COLO668 (cell line): Measurements from ENCODE around the gene NHLRC3.
"Not testable (repeated sequence)": the region's sequence is repeated elsewhere in the genome, so short reads cannot be mapped to it uniquely, and the experiment has no call there.

Experiments
- DNase-seq: peaks from one replicate; lab custom pipeline; 2025; ENCODE audit not compliant: unreplicated experiment; lab: John Stamatoyannopoulos, UW

The NHLRC3 gene

DNA sequence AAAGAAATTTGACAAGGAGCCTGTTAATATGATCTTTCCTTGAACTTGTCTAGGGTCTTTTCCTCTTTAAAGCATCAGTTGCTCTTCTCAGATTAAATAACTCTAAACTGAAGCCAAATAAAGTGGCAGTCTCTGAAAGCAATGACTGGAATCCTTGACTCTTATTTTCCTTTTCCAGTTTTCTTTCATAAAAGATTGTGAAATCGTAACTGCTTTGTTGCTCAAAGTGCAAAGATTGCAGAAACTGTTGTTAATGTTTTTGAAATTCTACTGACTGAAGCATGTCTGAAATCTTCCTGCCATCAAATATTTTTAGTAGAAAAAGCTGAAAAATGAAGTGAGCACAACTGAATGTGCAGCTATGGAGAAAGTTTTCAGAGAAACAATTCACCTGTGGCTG, 1.9 kb downstream of the NHLRC3 start:
- no peak for DNase-seq

DNA sequence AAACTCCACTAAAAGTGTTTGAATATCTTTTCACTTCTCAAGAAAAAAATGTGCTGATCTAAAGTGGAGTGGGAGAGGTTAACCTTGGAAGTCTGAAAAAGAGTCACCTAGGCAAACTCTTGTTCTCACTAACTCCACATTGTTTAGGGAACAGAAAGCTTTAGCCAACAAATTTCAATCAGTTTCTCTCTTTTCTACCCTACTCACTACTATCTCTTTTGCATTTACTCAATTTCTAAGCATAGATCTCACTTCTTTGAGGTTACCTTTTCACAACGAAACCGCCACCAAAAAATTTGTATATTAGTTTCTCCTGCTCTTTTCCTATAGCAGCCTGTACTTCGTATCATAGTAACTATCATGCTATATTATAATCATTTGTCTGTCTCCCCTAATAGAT, 6.3 kb downstream of the NHLRC3 start:
- DNase-seq, result no peak

DNA sequence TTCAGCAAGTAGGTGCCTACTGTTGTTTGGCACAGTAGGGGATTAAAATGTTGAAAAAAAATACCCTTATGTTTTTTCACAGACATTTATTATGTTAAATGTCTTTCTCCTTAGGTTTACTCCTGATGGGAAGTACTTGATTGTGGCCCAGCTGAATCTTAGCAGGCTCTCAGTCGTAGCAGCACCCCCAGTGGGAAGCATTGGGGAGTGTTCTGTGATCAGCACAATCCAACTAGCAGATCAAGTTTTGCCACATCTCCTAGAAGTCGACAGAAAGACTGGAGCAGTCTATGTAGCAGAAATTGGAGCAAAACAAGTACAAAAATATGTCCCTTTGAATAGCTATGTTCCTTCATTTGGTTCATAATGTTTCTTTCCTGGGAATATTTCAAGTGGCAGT, 9.3 kb downstream of the NHLRC3 start:
- DNase-seq, result no peak

DNA sequence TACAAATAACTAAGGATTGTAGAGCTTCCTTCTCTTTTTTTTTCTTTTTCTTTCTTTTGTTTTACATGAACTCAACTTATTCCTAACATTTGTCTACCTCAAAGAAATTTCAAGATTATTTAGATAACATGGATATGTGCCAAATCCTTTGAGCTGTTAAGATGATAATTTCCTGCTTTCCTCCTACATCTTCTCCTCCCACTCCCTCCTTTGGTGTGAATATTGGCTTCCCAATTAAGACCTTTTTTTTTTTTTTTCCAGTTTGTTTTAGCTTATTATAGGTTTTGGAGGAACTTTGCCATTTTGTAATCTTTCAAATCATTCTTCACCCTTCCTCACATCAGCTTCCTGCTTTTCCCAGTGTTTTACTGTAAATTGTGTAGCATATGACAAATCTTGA, 10.6 kb downstream of the NHLRC3 start:
- no peak for DNase-seq

DNA sequence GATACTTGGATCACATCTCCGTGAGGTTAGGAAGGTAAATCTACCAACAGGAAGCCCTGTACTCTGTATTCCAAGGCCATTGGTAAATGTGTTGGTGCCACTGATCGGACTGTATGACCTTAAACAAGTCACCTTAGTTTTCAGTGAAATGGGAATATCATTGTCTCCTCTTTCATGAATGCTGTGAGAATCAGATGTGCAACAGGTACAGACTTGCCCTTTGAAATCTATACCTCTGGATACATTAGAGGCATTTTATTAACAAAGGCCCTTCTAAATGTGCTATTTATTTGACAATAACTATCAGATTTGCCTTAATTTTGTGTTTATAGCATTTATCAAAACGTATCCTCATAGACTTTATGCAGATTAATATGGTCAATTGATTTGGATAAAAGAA, 11.0 kb downstream of the NHLRC3 start:
- DNase-seq, result no peak

DNA sequence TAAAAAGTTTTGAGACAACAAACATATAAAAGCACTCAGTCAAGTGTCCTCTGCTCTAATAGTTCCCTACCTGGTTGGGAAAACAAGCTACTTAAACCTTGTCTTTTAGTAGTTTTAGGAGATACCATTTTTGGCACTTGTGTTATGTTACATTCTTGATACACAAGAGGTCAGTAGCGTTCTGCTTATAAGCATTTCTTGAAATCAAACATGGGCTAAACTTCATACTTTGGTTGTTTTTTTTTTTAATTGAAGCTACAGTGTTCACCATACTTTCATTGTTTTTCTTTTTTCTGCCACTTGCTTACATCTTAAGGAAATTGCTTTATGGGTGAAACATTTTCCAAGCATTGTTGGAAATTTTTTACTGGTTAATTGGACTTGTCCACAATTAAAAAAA, 12.9 kb downstream of the NHLRC3 start:
- no peak for DNase-seq

DNA sequence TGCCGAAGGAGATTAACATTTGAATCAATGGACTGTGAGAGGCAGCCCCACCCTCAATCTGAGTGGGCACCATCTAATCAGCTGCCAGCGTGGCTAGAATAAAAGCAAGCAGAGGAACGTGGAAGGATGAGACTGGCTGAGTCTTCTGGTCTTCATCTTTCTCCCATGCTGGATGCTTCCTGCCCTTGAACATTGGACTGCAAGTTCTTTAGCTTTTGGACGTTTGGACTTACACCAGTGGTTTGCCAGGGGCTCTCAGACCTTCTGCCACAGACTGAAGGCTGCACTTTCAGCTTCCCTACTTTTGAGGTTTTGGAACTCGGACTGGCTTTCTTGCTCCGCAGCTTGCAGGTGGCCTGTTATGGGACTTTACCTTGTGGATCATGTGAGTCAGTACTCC, 14.7 kb downstream of the NHLRC3 start:
- DNase-seq, result no peak

DNA sequence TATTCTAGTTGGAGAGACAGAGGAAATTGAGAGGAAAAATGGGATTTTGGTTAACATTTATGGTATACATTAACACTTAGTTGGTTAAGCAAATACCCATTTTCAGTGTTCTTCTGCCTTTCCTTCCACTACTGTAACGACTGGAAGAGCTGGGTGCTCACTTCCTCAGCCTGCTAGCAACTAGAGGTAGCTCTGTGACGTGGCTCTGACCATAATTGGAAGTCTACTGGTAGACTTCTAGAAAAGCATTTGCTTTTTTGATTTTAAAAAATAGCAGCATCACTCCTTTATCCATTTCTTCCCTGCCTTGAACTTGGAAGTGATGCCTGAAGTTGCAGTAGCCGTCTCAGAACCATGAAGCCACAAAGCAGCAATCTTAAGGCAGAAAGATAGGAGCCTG, 15.9 kb downstream of the NHLRC3 start:
- no peak for DNase-seq

DNA sequence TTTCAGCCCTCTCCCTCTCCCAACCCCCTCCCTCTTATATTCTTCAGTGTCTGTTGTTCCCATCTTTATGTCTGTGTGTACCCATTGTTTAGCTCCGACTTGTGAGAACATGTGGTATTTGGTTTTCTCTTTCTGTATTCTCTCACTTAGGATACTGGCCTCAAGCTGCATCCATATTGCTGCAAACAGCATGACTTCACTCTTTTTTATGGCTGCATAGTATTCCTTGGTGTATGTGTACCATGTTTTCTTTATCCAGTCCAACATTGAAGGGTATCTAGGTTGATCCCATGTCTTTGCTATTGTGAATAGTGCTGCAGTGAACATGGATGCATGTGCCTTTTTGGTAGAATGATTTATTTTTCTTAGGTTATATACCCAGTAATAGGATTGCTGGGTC, 17.8 kb downstream of the NHLRC3 start:
- DNase-seq, result no peak

DNA sequence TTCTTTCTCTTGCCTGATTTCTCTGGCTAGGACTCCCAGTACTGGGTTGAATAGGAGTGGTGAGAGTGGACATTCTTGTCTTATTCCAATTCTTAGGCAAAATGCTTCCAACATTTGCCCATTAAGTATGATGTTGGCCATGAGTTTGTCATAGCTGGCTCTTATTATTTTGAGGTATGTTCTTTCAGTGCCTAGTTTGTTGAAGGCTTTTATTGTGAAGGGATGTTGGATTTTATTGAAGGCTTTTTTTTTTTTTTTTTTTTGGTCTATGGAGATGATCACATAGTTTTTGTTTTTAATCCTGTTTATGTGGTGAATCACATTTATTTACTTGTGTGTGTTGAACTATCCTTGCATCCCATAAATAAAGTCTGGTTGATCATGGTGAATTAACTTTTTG, 19.8 kb downstream of the NHLRC3 start:
- DNase-seq, result no peak

DNA sequence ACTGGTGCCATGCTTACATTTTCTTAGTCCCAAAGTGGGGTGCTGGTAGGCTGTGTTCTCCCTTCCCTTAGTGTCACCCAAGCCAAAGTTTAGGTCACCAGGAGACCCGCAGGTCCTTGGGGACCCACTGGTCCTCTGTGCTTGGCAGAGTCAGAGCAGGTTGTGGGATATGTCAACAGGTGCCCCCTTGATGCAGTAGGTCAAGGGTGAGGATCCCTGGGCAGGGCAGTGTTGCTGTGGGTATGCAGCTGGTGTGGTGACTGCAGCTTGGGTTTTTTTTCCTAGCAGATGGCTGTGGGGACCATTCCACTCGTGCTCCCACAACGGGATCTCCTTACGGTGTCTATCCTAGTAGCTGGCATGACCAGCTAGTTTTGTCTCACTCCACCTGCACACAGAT, 23.7 kb downstream of the NHLRC3 start:
- DNase-seq, result no peak

DNA sequence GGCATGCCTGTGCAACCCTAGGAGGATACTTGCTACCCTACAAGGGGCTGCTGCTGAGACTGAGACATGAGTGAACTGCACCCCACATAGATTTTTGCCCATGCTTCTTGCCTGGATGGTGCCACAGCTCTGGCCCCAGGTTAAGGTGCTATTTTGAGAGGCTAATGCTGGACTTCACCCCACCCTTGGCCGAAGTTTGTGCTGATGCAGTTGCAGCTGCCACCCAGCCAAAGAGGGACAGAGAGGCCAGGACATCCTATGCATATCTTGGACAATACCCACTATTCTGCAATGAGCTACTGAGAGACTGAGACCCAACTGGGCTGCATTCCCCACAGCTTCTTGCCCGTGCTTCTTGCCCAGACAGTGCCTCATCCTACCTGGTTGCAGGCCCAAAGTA, 34.6 kb downstream of the NHLRC3 start:
- no peak for DNase-seq

DNA sequence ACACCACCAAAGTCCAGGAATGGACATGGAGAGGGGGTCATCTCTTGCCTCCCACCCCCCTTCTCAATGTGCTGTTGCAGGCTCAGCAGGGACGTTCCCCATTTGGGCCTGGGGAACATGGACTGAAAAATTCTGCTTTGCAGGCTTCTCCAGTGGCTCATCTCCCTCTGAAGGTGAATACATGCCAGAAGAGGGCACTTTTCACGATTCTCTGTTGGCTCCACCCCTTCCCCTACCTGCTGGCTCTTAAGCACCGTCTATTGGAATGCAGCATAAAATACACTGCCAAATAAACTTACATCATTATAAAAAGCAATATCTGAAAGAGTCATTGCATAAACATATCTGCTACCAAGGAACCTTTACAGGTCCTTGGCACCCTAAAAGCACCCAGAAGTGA, 35.7 kb downstream of the NHLRC3 start:
- DNase-seq, result no peak

DNA sequence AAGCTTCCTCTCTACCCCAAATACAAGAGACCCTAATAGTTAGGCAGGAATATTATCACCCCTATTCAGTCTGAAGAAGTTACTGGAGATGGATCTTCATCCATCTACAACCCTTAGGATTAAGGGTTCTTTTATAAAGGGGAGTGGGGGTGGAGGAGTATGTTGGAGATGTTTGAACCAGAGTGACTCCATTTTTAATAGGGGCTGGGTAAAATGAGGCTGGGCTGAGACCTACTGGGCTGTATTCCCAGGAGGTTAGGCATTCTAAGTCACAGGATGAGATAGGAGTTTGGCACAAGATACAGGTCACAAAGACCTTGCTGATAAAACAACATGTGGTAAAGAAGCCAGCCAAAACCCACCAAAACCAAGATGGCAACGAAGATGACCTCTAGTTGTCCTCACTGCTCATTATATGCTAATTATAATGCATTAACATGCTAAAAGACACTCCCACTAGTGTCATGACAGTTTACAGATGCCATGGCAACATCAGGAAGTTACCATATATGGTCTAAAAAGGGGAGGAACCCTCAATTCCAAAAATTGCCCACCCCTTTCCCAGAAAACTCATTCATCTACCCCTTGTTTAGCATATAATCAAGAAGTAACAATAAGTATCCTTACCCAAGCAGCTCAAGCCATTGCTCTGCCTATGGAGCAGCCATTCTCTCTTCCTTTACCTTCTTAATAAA, 48.1 kb downstream of the NHLRC3 start:
- not testable (repeated sequence) for DNase-seq

DNA sequence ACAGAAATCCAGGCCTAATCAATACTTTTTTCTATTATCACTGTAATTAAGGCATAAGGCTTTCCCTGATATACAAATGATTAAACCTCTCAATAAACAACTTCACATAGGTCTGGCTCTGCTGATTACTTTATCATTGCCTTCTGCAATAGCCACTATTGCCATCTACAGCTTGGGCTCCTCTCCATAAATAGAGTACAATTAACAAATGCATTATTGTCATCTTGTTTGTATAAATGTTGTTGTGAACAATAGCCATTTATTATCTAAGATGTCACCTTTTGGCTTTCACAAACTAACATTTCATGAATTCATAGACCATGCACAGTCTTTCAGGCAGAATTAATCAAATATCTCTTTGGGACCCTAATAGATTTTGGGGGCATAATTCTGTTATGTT, 53.3 kb downstream of the NHLRC3 start:
- DNase-seq, result no peak

DNA sequence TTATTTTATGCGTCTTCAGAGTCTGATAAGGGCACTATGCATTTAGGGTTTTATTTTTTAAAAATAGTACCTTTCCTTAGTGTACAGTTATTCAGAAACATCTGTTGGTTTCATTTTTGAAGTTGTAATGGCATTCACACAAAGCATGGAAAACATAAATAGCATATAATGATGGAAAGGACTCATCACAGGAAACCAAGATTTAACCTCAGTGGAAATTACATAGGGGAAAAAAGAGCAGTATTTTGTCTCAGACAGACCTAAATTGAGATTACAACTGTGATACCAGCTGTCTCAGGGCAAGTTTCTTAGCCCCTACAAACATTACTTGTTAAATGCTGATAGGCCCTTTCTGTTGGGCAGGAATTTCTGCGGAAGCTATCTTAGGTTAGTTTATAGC, 57.2 kb downstream of the NHLRC3 start:
- no peak for DNase-seq

DNA sequence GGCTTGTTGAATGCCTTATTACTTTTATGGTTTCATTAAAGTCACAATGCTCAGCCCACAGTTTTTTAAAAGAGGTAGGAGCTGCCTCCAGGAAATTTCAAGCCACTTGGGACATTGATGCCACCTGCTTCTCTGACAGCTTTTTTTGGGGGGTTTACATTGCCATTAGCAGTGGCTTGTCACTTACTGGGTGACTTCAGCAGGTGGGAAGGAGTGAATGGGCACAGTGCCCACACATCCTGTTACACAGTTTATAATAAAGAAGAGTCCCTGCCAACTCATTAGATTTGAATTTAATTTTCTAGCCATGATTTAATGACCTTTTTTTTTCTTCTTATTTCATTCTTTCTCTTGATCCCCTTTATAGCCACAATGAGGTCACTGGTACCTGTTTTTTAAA, 61.0 kb downstream of the NHLRC3 start:
- peak; percentile 52 for DNase-seq
